Stimulated activated CD4-positive, alpha-beta T cell treated with anti-CD3 and anti-CD28 coated beads, Interleukin-12 subunit alpha, Interleukin-12 subunit beta, amount 100 ng/mL, for 4 hours (primary cell): Measurements from ENCODE around the gene TMEM179B.
"Not testable (repeated sequence)": the region's sequence is repeated elsewhere in the genome, so short reads cannot be mapped to it uniquely, and the experiment has no call there.

Experiments
- DNase-seq: peaks from one replicate; pipeline ENCODE4 v3.0.0-alpha.2; 2020

The TMEM179B gene

DNA sequence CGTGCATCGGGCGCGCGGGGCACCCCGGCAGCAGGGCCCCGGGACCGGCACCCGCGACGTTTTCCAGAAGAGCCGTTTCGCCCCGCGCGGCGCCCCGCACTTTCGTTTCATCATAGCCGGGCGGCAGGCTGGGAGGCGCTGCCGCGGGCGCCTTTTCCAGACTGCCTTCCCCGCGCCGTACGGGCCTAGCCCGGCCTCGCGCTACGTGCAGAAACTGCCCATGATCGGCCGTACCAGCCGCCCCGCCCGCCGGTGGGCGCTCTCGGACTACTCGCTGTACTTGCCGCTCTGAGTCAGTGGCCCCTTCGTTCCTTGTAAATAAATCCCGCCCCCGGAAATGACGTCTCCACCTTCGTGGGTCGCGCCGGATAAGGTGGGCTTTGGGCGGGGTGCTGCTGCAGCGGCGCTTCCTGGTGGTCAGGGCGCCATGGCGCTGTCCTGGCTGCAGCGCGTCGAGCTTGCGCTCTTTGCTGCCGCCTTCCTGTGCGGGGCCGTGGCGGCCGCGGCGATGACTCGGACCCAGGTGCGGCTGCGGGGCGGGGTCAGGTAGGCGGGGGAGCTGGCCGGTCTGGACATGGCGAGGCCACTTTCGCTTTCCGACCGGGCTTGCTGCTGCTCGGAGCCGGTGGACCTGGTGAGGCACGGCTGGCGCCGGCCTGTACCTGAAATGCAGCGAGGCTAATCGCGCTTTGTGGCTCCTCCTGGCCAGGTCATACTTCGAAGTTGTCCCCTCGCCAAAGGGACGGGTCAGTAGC lies at the start of gene TMEM179B:
Gene TMEM179B, plus strand, starts transcription at position 398 of the 755 bp plus-strand sequence. Its CDS starts 30 bp downstream, at position 428.
- DNase-seq = peak; percentile 96

DNA sequence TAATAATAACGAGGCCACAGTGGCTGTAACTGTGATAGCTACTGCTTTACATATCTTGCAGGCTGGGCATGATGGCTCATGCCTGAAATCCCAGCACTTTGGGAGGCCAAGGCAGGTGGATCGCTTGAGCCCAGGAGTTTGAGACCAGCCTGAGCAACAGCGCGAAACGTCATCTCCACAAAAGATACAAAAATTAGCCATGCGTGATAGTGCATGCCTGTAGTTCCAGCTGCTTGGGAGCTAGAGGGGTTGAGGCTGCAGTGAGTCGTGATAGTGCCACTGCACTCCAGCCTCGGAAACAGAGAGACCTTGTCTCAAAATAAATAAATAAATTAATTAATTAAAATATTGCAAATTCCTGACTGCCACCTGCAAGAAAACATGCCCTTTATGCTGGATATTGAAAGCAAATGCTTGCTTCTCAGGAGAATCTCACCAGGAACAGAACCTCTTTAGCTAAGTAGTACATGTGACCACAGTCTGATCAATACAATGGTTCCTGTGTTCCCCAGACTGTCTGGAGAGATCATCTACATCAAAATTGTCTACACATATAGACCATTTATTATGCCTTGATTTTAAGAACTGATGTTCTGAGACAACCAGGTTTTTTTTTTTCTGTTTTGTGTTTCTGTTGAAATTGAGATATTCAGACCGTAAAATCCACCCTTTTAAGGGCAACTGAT lies 39.6 kb upstream of the TMEM179B start:
- no peak for DNase-seq

DNA sequence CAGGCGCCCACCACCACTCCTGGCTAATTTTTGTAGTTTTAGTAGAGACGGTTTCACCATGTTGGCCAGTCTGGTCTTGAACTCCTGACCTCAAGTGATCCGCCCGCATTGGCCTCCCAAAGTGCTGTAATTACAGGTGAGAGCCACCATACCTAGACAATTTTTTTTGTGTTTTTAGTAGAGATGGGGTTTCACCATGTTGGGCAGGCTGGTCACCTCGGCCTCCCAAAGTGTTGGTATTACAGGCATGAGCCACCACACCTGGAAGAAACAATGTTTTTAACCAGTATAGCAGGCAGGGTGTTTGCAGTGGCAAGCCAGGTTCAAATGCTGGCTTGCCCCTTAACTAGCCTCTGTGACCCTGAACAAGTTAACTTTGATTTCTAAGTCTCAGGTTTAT lies 37.3 kb upstream of the TMEM179B start:
- not testable (repeated sequence) for DNase-seq

DNA sequence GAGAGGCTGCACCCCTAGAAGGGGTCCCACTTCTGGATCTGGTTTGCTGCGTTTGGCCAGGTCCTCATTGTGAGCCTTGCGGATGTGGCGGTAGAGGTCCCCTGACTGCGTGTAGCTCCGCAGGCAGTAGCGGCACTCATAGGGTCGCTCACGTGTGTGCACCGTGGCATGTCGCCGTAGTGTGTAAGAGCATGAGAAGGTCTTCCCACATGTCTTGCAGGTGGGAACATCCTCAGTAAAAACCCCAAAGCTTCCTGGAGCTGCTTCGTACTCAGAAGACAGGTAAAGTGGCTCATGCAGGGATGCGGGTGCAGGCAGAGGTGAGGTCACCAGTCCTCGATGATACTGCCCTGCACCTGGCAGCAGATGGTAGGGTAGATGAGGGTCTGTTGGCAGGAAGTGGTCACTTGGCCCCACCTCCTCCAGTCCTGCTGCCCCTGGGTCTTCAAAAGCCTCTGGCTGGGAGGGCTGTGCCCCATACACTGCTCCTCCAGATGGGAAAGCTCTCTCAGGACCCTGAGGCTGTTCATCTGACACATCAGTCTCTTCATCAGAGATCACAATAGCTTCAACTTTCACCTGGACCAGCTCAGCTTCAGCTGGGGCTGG lies 34.9 kb upstream of the TMEM179B start:
- DNase-seq = no peak

DNA sequence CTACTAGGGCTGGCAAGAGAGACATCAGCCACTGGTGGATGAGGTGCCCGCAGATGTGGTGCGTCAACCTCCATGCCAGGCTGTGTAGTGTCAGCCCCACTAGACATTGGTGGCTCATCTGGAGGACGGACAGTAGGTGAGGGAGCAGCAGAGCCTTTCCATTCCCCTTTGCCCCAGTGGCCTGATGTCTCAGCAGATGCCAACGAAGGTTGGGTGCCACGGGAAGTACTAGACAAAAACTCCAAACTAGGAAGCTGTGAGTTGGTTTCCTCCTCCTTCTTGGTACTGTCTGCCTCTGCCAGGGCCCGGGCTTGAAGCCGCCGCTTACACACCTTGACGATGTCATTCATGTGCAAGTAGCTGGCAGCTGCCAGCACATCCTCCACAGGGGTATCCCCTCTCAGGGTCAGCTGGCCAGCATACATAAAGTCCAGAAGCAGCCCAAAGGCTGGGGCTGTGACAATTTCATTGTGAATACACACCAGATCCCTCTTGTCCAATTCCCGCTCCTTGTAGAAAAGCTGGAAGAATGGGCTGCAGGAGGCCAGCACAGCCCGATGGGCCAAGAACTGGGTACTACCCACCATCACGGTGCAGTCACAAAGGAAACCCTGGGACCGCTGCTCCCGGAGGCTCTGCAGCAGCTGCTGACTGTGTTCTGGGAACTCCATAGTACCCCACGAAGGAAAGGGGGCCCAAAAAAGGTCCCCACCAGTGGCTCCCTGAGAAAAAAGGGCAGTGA lies 34.0 kb upstream of the TMEM179B start:
- DNase-seq = no peak

DNA sequence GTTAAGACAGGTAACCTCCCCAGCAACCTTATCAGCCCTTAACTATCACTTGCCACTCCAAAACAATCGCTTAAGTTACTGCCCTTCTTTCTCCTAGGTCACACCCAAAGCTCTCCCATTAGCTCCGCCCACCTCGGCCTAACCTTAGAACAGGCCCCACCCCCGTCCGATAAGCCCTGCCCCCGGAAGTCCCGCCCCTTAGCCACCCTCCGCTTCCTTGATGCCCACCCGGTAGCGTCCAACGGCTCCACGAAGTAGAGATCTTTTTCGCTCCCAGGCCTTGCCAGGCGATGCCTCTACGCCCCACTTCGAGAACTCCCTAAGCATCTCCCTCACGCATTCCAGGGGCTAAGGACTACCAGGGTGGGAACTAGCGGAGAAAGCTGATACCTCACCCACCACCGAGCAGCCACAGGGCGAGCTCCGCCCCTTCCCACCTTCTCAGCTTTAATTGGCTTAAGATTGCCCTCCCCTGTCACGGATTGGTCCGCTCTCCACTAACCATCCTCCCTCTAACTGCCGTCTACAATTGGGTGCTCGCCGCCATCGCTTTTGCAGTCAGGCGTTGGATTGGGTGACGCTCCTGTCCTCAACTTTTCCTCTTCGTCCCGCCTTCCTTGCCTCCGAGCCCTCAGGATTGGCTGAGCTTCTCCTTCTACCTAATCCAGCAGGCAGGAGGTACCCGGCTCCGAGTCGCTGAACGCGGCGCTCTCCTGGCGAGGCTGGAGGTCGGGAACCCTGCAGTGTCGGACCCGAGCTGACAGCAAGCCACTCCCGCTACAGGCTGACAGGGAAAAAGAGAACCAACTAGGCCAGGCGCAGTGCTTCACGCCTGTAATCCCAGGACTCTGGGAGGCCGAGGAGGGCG lies 33.2 kb upstream of the TMEM179B start, which contains the start of gene ZBTB3:
Gene ZBTB3, minus strand, starts transcription at position 425 of the 868 bp plus-strand sequence. CDS start 496 bp downstream, outside the sequence.
- DNase-seq = peak; percentile 96

- DNase-seq = no peak
Observed at GRCh38 chr11:62755086-62755615, 32.1 kb upstream of the TMEM179B start.

DNA sequence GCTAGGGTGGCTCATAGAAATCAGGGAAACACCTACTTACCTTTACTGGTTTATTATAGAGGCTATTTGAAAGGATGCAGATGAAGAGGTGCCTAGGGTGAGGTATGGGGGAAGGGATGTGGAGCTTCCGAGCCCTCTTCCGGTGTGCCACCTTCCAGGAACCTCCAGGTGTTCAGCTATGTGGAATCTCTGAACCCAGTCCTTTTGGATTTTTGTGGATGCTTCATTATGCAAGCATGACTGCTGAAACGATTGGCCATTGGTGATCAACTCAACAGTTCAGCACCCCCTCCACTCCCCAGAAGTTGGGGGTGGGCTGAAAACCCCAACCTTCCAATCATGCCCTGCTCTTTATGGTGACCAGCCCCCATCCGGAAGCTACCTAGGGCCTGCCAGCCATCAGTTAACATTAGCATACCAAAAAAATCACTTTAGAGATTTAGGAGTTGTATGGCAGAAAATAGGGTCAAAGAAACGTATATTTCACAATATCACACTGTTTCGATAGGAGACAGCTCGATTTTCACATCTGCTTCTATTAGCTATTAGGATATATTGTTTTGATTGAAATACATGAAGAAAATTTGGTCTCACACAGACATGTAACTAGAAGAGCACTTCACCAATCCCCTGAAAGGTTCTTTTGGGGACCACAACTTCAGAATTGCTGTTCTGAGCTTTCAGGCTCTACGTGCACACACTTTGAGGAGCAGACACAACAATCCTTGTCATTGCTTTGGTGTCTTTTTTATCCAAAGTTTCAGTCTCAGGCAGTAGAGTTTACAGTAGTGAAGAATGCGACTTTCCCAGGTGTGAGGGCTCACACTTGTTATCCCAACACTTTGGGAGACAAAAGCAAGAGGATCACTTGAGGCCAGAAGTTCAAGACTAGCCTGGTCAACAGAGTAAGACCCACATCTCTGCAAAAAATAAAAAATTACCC lies 29.1 kb upstream of the TMEM179B start:
- DNase-seq = no peak

DNA sequence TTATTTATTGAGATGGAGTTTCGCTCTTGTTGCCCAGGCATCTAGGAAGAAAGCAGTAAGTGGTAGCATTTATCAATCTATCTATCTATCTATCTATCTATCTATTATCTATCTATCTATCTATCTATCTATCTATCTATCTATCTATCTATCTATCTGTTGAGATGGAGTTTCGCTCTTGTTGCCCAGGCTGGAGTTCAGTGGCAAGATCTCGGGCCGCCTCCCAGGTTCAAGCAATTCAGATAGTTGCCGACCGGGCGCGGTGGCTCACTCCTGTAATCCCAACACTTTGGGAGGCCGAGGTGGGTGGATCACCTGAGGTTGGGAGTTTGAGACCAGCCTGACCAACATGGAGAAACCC lies 26.4 kb upstream of the TMEM179B start:
- not testable (repeated sequence) for DNase-seq

DNA sequence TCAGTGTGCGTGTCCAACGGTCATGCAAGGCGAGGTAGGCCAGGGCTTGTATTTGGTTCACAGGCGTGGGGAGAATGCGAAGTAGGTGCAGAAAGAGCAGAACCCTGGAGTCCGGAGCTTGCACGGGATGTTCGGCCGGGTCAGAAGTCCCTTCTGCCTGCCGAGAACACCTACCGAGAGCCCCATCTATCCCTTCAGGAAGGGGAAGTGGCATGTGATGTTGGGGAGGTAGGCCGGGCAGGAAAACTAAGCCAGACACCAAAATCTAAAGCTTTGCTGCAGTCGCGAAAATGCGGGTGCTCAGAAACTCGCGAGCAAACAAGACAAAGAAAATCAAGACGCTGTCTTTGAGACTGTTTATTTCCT lies 16.4 kb upstream of the TMEM179B start:
- DNase-seq = no peak

GRCh38 chr11:62771144-62772021 lies 15.8 kb upstream of the TMEM179B start, which contains the start of gene TAF6L:
Gene TAF6L (plus strand): TSS chr11:62771396. CDS start chr11:62775784, 4,388 bp downstream.
- DNase-seq = peak; percentile 91

DNA sequence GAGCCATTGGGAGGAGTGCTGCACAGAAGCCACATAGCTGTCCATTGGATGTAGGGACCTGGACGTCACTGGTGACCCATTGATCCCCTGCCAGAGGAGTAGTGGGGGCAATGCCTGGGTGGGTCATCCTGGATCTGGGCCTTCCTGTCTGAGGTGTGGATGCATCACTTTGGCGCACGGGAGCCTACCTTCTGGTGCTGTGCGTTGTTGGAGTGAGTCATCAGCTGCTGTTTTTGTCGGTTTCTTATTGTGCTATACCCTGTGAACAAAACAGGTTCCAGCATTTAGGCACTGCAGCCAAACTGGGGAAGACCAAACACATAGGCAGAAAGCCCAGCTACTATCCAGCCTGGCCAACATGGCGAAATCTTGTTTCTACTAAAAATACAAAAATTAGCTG lies 12.8 kb upstream of the TMEM179B start:
- DNase-seq = no peak

GRCh38 chr11:62775646-62776045 lies 11.6 kb upstream of the TMEM179B start:
- no peak for DNase-seq

DNA sequence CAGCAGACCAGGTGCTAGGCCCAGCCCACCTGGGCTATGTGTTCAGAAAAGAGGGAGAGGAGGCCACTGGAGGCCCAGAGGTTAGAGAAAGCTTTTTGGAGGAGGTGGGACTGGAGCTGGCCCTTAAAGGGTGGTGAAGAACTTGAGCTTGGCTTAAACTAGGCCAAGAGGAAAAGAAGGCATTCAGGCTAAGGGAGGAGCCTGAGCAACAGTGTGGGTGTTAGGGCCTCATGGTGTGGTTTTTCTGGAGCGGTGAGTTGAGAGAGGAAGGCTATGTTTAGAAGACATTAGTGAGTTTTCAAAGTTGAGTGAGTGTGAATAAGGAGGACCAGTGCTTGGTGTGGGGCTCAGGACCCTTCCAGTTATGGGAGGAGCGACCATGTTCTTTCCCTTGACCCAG lies 9.8 kb upstream of the TMEM179B start:
- no peak for DNase-seq

- no peak for DNase-seq
Observed at GRCh38 chr11:62778441-62778840, 8.8 kb upstream of the TMEM179B start.

DNA sequence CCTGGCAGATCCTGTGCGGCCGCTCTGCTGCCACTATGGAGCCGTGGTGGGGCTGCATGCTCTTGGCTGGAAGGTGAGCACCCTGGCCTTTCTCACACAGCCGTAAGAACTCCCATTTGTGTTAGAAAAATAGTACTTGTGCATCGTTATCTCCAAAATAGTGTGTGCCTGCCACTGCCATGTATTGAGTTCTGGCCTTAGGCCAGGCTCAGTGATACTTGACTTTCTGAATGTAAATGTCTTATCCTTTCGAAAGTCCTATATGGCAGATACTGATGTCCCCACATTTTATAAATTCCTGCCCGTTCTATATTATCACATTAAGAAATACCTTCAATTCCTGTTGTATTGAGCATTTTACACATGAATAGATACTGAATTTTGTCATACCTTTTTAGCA lies 4.4 kb upstream of the TMEM179B start:
- DNase-seq = no peak

GRCh38 chr11:62786318-62787004 lies 741 bp upstream of the TMEM179B start:
- DNase-seq = peak; percentile 77

DNA sequence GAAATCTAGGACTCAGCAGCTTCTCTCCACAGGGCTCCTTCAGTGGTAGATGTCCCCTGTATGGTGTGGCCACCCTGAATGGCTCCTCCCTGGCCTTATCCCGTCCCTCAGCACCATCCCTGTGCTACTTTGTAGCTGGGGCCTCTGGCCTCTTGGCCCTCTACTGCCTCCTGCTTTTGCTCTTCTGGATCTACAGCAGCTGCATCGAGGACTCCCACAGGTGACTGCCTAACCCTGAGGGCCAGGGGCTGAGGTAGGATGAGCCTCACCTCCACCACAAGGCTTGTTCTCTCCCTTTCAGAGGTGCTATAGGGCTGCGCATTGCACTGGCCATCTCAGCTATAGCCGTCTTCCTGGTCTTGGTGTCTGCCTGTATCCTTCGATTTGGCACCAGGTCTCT lies 1.8 kb downstream of the TMEM179B start:
- DNase-seq = no peak

- DNase-seq = no peak
Observed at GRCh38 chr11:62789576-62789975, 2.4 kb downstream of the TMEM179B start.
